A549 treated with Hydrocortisone at 1 μM for 4 hours (cell line): Measurements from ENCODE around the gene RINL. TPM values are rescaled to one million over a fixed set of nuclear protein-coding genes. Genes with fewer than 3 reads are reported as not detected.

Experiments
- total RNA-seq: library from RNA; stranded (reverse); fragments of 200-300 nt; extraction: Qiagen RNA extraction; gene quantifications from 5 replicates; pipeline ENCODE4 v1.2.3, GENCODE V29; 2022

Gene RINL, protein sequence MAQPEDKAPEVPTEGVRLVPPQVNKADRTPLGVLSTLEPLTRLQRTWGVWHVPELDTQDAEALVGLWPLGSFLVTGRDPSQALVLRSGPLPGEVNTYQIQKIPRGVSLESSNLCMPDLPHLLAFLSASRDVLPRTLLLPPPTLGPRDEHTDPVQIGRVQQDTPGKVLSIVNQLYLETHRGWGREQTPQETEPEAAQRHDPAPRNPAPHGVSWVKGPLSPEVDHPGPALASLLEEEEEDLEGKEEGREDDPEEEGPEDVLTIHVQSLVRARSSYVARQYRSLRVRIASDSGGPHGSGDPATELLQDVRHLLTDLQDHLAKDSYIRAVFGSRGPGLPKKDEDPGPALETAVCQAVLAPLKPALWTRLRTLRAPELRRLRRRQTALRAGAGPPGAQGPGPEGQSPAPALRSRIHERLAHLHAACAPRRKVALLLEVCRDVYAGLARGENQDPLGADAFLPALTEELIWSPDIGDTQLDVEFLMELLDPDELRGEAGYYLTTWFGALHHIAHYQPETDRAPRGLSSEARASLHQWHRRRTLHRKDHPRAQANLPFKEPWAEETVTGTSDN
- total RNA-seq: 1.9 to 2.9 TPM (median 2.5 TPM) in 5 replicates

DNA sequence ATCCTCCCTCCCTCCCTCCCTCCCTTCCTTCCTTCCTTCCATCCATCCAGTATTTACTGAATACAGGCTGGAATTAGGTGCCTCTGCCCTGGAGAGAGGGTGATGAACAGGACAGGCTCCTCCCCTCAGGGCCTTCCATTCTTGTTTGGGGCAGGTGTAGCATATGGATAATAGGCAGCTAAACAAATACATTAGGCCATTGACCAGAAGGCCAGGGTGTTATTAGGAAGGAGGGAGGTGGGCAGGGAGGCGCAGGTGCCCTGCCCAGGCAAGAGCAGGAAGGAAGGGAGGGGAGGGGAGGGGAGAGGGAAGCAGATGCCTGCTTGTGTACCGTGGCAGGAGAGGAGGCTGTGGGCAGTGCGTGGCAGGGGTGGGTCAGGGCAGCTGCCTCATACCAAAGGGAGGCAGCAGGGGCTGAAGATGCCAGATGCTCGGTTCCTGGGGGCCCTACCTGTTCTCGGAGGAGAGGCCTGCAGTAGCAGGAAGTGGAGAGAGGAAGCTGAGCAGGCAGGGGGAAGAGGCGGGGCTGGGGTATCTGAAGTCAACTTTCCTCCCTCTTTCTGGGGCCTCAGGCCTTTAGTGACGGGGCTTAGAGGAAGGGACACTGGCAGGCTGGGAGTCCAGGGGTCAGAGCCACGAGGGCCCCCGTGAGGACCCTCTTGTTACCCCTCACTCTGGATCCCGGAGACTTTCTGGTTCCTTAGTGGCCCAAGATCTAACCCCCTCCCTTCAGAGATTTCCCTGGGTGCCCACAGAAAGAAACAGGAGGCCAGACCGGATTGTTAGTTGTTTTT is at the start of gene RINL:
Gene RINL, minus strand, starts transcription at position 495 of the 794 bp plus-strand sequence. CDS start 1,533 bp downstream, outside the sequence.

GRCh38 chr19:38899447-38900201 is 21.5 kb upstream of the RINL start, which contains the start of the genes NFKBIB and SIRT2:
Gene NFKBIB, plus strand, starts transcription at chr19:38899969. Its CDS starts 64 bp downstream, at chr19:38900033.
Gene SIRT2, minus strand, starts transcription at chr19:38899618. Its CDS starts 97 bp downstream, at chr19:38899521.

GRCh38 chr19:38849860-38850435 is 28.1 kb downstream of the RINL start, which contains the start of gene HNRNPL:
Gene HNRNPL, minus strand, starts transcription at chr19:38849986. Its CDS starts 20 bp downstream, at chr19:38849966.

Other genes with a start within 250 kb of the RINL start
- 1,021 to 1,126 TPM (median 1,096 TPM) in 5 replicates for gene ACTN4, start 230.6 kb downstream of the RINL start, total RNA-seq
- 4.9 to 7.4 TPM (median 6.4 TPM) in 5 replicates for gene CAPN12, start 133.8 kb downstream of the RINL start, total RNA-seq
- 0.29 to 0.43 TPM (median 0.38 TPM) in 3 of 5 replicates, not detected in the others for gene LGALS7, start 104.8 kb downstream of the RINL start, total RNA-seq
- gene LGALS7B, start 89.1 kb downstream of the RINL start, total RNA-seq: 0.23 to 0.69 TPM (median 0.54 TPM) in 4 of 5 replicates, not detected in the other
- 0.17 to 0.68 TPM (median 0.59 TPM) in 5 replicates for gene LGALS4, start 65.3 kb downstream of the RINL start, total RNA-seq
- gene ECH1, start 46.5 kb downstream of the RINL start, total RNA-seq: 256 to 422 TPM (median 284 TPM) in 5 replicates
- gene HNRNPL, start 28.3 kb downstream of the RINL start, total RNA-seq: 329 to 371 TPM (median 352 TPM) in 5 replicates
- gene SIRT2, start 21.3 kb upstream of the RINL start, total RNA-seq: 35.3 to 41.1 TPM (median 37.5 TPM) in 5 replicates
- gene NFKBIB, start 21.7 kb upstream of the RINL start, total RNA-seq: 62.1 to 122 TPM (median 94.8 TPM) in 5 replicates
- 0.48 to 1.0 TPM (median 0.74 TPM) in 5 replicates for gene CCER2, start 33.9 kb upstream of the RINL start, total RNA-seq
- gene SARS2, start 52.5 kb upstream of the RINL start, total RNA-seq: 50.9 to 52.4 TPM (median 52.1 TPM) in 5 replicates
- 193 to 307 TPM (median 271 TPM) in 5 replicates for gene MRPS12, start 52.7 kb upstream of the RINL start, total RNA-seq
- gene FBXO17, start 97.5 kb upstream of the RINL start, total RNA-seq: 67.6 to 80.4 TPM (median 73.3 TPM) in 5 replicates
- 2.6 to 5.6 TPM (median 3.8 TPM) in 5 replicates for gene FBXO27, start 154.3 kb upstream of the RINL start, total RNA-seq
- 0.05 to 0.25 TPM (median 0.07 TPM) in 5 replicates for gene ACP7, start 206.1 kb upstream of the RINL start, total RNA-seq
- gene PAK4, start 247.5 kb upstream of the RINL start, total RNA-seq: 82.4 to 113 TPM (median 102 TPM) in 5 replicates